ENCODE results near the gene THSD4. TPM values are rescaled to one million over a fixed set of nuclear protein-coding genes. Genes with fewer than 3 reads are reported as not detected.
"Not testable (repeated sequence)": the region's sequence is repeated elsewhere in the genome, so short reads cannot be mapped to it uniquely, and the experiment has no call there.

Gene THSD4
- total RNA-seq, 1 donor from 2014 or later, result not detected

GRCh38 chr15:71256934-71257664, 141.8 kb downstream of the THSD4 start:
- Mint-ChIP-seq H3K4me1 (ENCODE audit: low read depth) (no peaks in the 10 kb centered on the region), H3K4me3 (ENCODE audit: low read depth) (no peak overlapping the region), H3K27me3 (ENCODE audit: low read depth) (no peaks in the 10 kb centered on the region), H3K9me3 (no peaks in the 10 kb centered on the region), H3K36me3 (ENCODE audit: low read depth) (no peaks in the 10 kb centered on the region), H3K27ac (no peak overlapping the region)
- DNase-seq (ENCODE audit: low spot score), result no peak
- intact Hi-C loops (cut with micrococcal nuclease), result no loop called here

- no peak overlapping the region for H3K4me3 Mint-ChIP-seq (ENCODE audit: low read depth)
- no peaks in the 10 kb centered on the region for H3K9me3 Mint-ChIP-seq
- H3K36me3 Mint-ChIP-seq (ENCODE audit: low read depth), result no peaks in the 10 kb centered on the region
- H3K27ac Mint-ChIP-seq, result no peak overlapping the region
- no peak for DNase-seq (ENCODE audit: low spot score)
- intact Hi-C loops (cut with micrococcal nuclease), result no loop called here
- H3K4me1 Mint-ChIP-seq (ENCODE audit: low read depth), result no peaks in the 10 kb centered on the region
- H3K27me3 Mint-ChIP-seq (ENCODE audit: low read depth), result no peaks in the 10 kb centered on the region
Observed at GRCh38 chr15:71259866-71260265, 144.6 kb downstream of the THSD4 start.

GRCh38 chr15:71261418-71261817, 146.1 kb downstream of the THSD4 start:
- H3K9me3 Mint-ChIP-seq, result no peaks in the 10 kb centered on the region
- no peaks in the 10 kb centered on the region for H3K27me3 Mint-ChIP-seq (ENCODE audit: low read depth)
- intact Hi-C loops (cut with micrococcal nuclease), result no loop called here
- no peaks in the 10 kb centered on the region for H3K4me1 Mint-ChIP-seq (ENCODE audit: low read depth)
- H3K4me3 Mint-ChIP-seq (ENCODE audit: low read depth), result no peak overlapping the region
- no peaks in the 10 kb centered on the region for H3K36me3 Mint-ChIP-seq (ENCODE audit: low read depth)
- H3K27ac Mint-ChIP-seq, result no peak overlapping the region
- DNase-seq (ENCODE audit: low spot score), result no peak

GRCh38 chr15:71261909-71262308, 146.6 kb downstream of the THSD4 start:
- Mint-ChIP-seq H3K36me3 (ENCODE audit: low read depth) (no peaks in the 10 kb centered on the region), H3K4me3 (ENCODE audit: low read depth) (no peak overlapping the region), H3K27me3 (ENCODE audit: low read depth) (no peaks in the 10 kb centered on the region), H3K27ac (no peak overlapping the region), H3K9me3 (no peaks in the 10 kb centered on the region), H3K4me1 (ENCODE audit: low read depth) (no peaks in the 10 kb centered on the region)
- intact Hi-C loops (cut with micrococcal nuclease), result no loop called here
- no peak for DNase-seq (ENCODE audit: low spot score)

GRCh38 chr15:71262599-71262998, 147.3 kb downstream of the THSD4 start:
- DNase-seq (ENCODE audit: low spot score), result no peak
- intact Hi-C loops (cut with micrococcal nuclease), result no loop called here
- Mint-ChIP-seq H3K36me3 (ENCODE audit: low read depth) (no peaks in the 10 kb centered on the region), H3K27ac (no peak overlapping the region), H3K9me3 (no peaks in the 10 kb centered on the region), H3K4me3 (ENCODE audit: low read depth) (no peak overlapping the region), H3K27me3 (ENCODE audit: low read depth) (no peaks in the 10 kb centered on the region), H3K4me1 (ENCODE audit: low read depth) (no peaks in the 10 kb centered on the region)

GRCh38 chr15:71265606-71266005, 150.3 kb downstream of the THSD4 start:
- DNase-seq (ENCODE audit: low spot score); intact Hi-C loops (cut with micrococcal nuclease); H3K27ac Mint-ChIP-seq; H3K27me3 Mint-ChIP-seq (ENCODE audit: low read depth); H3K4me1 Mint-ChIP-seq (ENCODE audit: low read depth); H3K36me3 Mint-ChIP-seq (ENCODE audit: low read depth); H3K4me3 Mint-ChIP-seq (ENCODE audit: low read depth); H3K9me3 Mint-ChIP-seq: not testable (repeated sequence)

- Mint-ChIP-seq H3K27me3 (ENCODE audit: low read depth) (peaks cover 7% of the 10 kb centered on the region), H3K36me3 (ENCODE audit: low read depth) (no peaks in the 10 kb centered on the region), H3K4me1 (ENCODE audit: low read depth) (no peaks in the 10 kb centered on the region), H3K27ac (no peak overlapping the region), H3K9me3 (no peaks in the 10 kb centered on the region), H3K4me3 (ENCODE audit: low read depth) (no peak overlapping the region)
- DNase-seq (ENCODE audit: low spot score), result no peak
- intact Hi-C loops (cut with micrococcal nuclease), result no loop called here
Observed at GRCh38 chr15:71271327-71271726, 156.1 kb downstream of the THSD4 start.

GRCh38 chr15:71272932-71273331, 157.7 kb downstream of the THSD4 start:
- Mint-ChIP-seq H3K9me3 (no peaks in the 10 kb centered on the region), H3K4me1 (ENCODE audit: low read depth) (no peaks in the 10 kb centered on the region), H3K36me3 (ENCODE audit: low read depth) (no peaks in the 10 kb centered on the region), H3K27ac (no peak overlapping the region), H3K4me3 (ENCODE audit: low read depth) (no peak overlapping the region), H3K27me3 (ENCODE audit: low read depth) (peaks cover 9% of the 10 kb centered on the region)
- no peak for DNase-seq (ENCODE audit: low spot score)
- intact Hi-C loops (cut with micrococcal nuclease), result no loop called here

- peaks cover 4% of the 10 kb centered on the region for H3K27me3 Mint-ChIP-seq (ENCODE audit: low read depth)
- no peaks in the 10 kb centered on the region for H3K9me3 Mint-ChIP-seq
- DNase-seq (ENCODE audit: low spot score), result no peak
- intact Hi-C loops (cut with micrococcal nuclease), result no loop called here
- no peaks in the 10 kb centered on the region for H3K4me1 Mint-ChIP-seq (ENCODE audit: low read depth)
- no peak overlapping the region for H3K27ac Mint-ChIP-seq
- no peak overlapping the region for H3K4me3 Mint-ChIP-seq (ENCODE audit: low read depth)
- H3K36me3 Mint-ChIP-seq (ENCODE audit: low read depth), result no peaks in the 10 kb centered on the region
Observed at GRCh38 chr15:71273731-71274447, 158.6 kb downstream of the THSD4 start.

- Mint-ChIP-seq H3K36me3 (ENCODE audit: low read depth) (no peaks in the 10 kb centered on the region), H3K9me3 (no peaks in the 10 kb centered on the region), H3K4me1 (ENCODE audit: low read depth) (no peaks in the 10 kb centered on the region), H3K4me3 (ENCODE audit: low read depth) (no peak overlapping the region), H3K27me3 (ENCODE audit: low read depth) (peaks cover 4% of the 10 kb centered on the region), H3K27ac (no peak overlapping the region)
- no peak for DNase-seq (ENCODE audit: low spot score)
- intact Hi-C loops (cut with micrococcal nuclease), result no loop called here
Observed at GRCh38 chr15:71274448-71274798, 159.2 kb downstream of the THSD4 start.

GRCh38 chr15:71275098-71275497, 159.8 kb downstream of the THSD4 start:
- intact Hi-C loops (cut with micrococcal nuclease), result no loop called here
- Mint-ChIP-seq H3K36me3 (ENCODE audit: low read depth) (no peaks in the 10 kb centered on the region), H3K9me3 (no peaks in the 10 kb centered on the region), H3K4me1 (ENCODE audit: low read depth) (no peaks in the 10 kb centered on the region), H3K27me3 (ENCODE audit: low read depth) (peaks cover 6% of the 10 kb centered on the region), H3K4me3 (ENCODE audit: low read depth) (no peak overlapping the region), H3K27ac (no peak overlapping the region)
- DNase-seq (ENCODE audit: low spot score), result no peak

GRCh38 chr15:71275566-71276335, 160.5 kb downstream of the THSD4 start:
- Mint-ChIP-seq H3K27ac (no peak overlapping the region), H3K4me1 (ENCODE audit: low read depth) (no peaks in the 10 kb centered on the region), H3K9me3 (no peaks in the 10 kb centered on the region), H3K4me3 (ENCODE audit: low read depth) (no peak overlapping the region), H3K27me3 (ENCODE audit: low read depth) (peaks cover 9% of the 10 kb centered on the region), H3K36me3 (ENCODE audit: low read depth) (no peaks in the 10 kb centered on the region)
- intact Hi-C loops (cut with micrococcal nuclease), result no loop called here
- DNase-seq (ENCODE audit: low spot score), result no peak

- Mint-ChIP-seq H3K27ac (no peak overlapping the region), H3K4me1 (ENCODE audit: low read depth) (no peaks in the 10 kb centered on the region), H3K9me3 (no peaks in the 10 kb centered on the region), H3K36me3 (ENCODE audit: low read depth) (no peaks in the 10 kb centered on the region), H3K4me3 (ENCODE audit: low read depth) (no peak overlapping the region), H3K27me3 (ENCODE audit: low read depth) (peaks cover 12% of the 10 kb centered on the region)
- DNase-seq (ENCODE audit: low spot score), result no peak
- intact Hi-C loops (cut with micrococcal nuclease), result no loop called here
Observed at GRCh38 chr15:71276336-71276665, 161.0 kb downstream of the THSD4 start.
